ENCODE measurements around the gene MEN1.

DNA sequence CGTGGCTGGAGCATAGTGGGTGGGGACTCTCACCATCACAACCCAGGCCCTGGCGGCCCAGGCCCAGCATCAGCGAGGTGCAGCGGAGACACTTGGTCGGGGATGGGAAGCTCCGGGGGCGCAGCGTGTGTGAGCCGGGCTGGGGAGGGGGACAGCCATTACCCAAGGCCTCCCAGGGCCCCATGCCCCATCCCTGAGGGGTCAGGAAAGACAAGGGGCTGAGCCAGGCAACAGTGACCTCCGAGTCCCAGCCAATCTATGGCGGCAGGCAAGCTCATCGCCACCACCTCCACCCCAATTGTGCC is 22.8 kb upstream of the MEN1 start:
- TF ChIP-seq POLR2A (IDR thresholded peaks at IDR 0.05; ENCODE audit: low read length) (no peak), GATA1 (IDR thresholded peaks at IDR 0.05; ENCODE audit: low read depth, low read length) (no peak)

All from erythroblast (primary cell).